Endothelial cell of umbilical vein (primary cell): ENCODE results near the gene RPP25L.

Experiments used
- CTCF ChIP-seq, 2 donors: IDR thresholded peaks; 1 replicate in 1 of 2; 2 replicates in 1 of 2; pipeline ENCODE4 v1.5.1; 2011; ENCODE audit warnings: low read length in 2 of 2, mild to moderate bottlenecking in 2 of 2, moderate library complexity in 2 of 2, control low read depth in 1 of 2, inconsistent platforms in 1 of 2, low read depth in 1 of 2; ENCODE audit not compliant: insufficient read depth in 1 of 2; ENCODE audit errors: extremely low read depth in 1 of 2
- EZH2 ChIP-seq: IDR thresholded peaks from 2 replicates; pipeline ENCODE4 v1.6.1; 2012; ENCODE audit warnings: borderline replicate concordance, low read depth, mild to moderate bottlenecking, moderate library complexity, low read length, inconsistent platforms; ENCODE audit not compliant: severe bottlenecking
- POLR2A ChIP-seq: IDR thresholded peaks from 2 replicates; pipeline ENCODE4 v1.6.1; 2012; ENCODE audit warnings: low read depth, mild to moderate bottlenecking, control low read depth, low read length

GRCh38 chr9:34651321-34651720 lies 39.4 kb upstream of the RPP25L start:
- no peak for TF ChIP-seq POLR2A
- TF ChIP-seq CTCF (IDR thresholded peaks at IDR 0.05; ENCODE audit: extremely low read depth in 1 of 2, insufficient read depth in 1 of 2, low read depth in 1 of 2, low read length in 2 of 2) = no peak
- no peak for TF ChIP-seq EZH2
